HEK293T (cell line): ENCODE measurements around the gene FBXL19.

Source experiments
- CTCF ChIA-PET: fragments of 350-600 bp; formaldehyde crosslinking; extraction: SDS; loops from one replicate; lab custom pipeline; 2021; ENCODE audit warnings: antibody characterized with exemption, inconsistent platforms; lab: Yijun Ruan, JAX
- POLR2A ChIA-PET: fragments of 350-600 bp; formaldehyde crosslinking; extraction: SDS; loops from one replicate; lab custom pipeline; 2020; ENCODE audit warnings: antibody characterized with exemption, inconsistent platforms; lab: Yijun Ruan, JAX
- DNase-seq: peaks from one replicate; pipeline ENCODE4 v3.0.0; 2012; ENCODE audit warnings: mixed read lengths; ENCODE audit errors: extremely low spot score
- ARNT ChIP-seq: fragments of 450-650 bp; IDR thresholded peaks from 2 replicates; pipeline ENCODE4 v1.6.1; 2017; ENCODE audit warnings: mild to moderate bottlenecking
- BHLHE40 ChIP-seq: fragments of 450-650 bp; IDR thresholded peaks from 2 replicates; pipeline ENCODE4 v1.6.1; 2016; ENCODE audit warnings: mild to moderate bottlenecking, moderate library complexity, borderline replicate concordance
- CTBP1 ChIP-seq: fragments of 450-650 bp; IDR thresholded peaks from 2 replicates; pipeline ENCODE4 v1.6.1; 2016; ENCODE audit warnings: borderline replicate concordance
- ELF4 ChIP-seq: fragments of 450-650 bp; IDR thresholded peaks from 2 replicates; pipeline ENCODE4 v1.6.1; 2017; ENCODE audit warnings: antibody characterized with exemption
- FOXA1 ChIP-seq: fragments of 450-650 bp; IDR thresholded peaks from 2 replicates; pipeline ENCODE4 v1.6.1; 2016; ENCODE audit warnings: mild to moderate bottlenecking
- FOXK2 ChIP-seq: fragments of 450-650 bp; IDR thresholded peaks from 2 replicates; pipeline ENCODE4 v1.6.1; 2016; ENCODE audit warnings: mild to moderate bottlenecking
- FOXM1 ChIP-seq: fragments of 450-650 bp; IDR thresholded peaks from 2 replicates; pipeline ENCODE4 v1.6.1; 2017; ENCODE audit warnings: mild to moderate bottlenecking, borderline replicate concordance
- HDGF ChIP-seq: fragments of 450-650 bp; IDR thresholded peaks from 2 replicates; pipeline ENCODE4 v1.6.1; 2017; ENCODE audit warnings: antibody characterized with exemption, borderline replicate concordance
- L3MBTL2 ChIP-seq: fragments of 450-650 bp; conservative IDR thresholded peaks from 2 replicates; pipeline ENCODE4 v1.6.1; 2016; ENCODE audit warnings: mild to moderate bottlenecking
- LEF1 ChIP-seq: fragments of 450-650 bp; IDR thresholded peaks from 2 replicates; pipeline ENCODE4 v1.6.1; 2017; ENCODE audit warnings: mild to moderate bottlenecking, borderline replicate concordance
- NFRKB ChIP-seq: fragments of 450-650 bp; IDR thresholded peaks from 2 replicates; pipeline ENCODE4 v1.6.1; 2016; ENCODE audit warnings: mild to moderate bottlenecking, moderate library complexity
- PKNOX1 ChIP-seq: fragments of 450-650 bp; IDR thresholded peaks from 2 replicates; pipeline ENCODE4 v1.6.1; 2016
- SP1 ChIP-seq: fragments of 450-650 bp; IDR thresholded peaks from 2 replicates; pipeline ENCODE4 v1.6.1; 2017
- SUZ12 ChIP-seq: fragments of 450-650 bp; IDR thresholded peaks from 2 replicates; pipeline ENCODE4 v1.6.1; 2016; ENCODE audit warnings: mild to moderate bottlenecking
- TARDBP ChIP-seq: fragments of 450-650 bp; IDR thresholded peaks from 2 replicates; pipeline ENCODE4 v1.6.1; 2016
- ZNF384 ChIP-seq: fragments of 450-650 bp; IDR thresholded peaks from 2 replicates; pipeline ENCODE4 v1.6.1; 2016

FBXL19 gene

GRCh38 chr16:30948667-30949649 lies 25.6 kb downstream of the FBXL19 start, which contains the start of gene ORAI3:
ORAI3 (plus strand) TSS chr16:30949068; CDS start chr16:30949290, 222 bp downstream.
- ChIA-PET CTCF (interaction anchor here (0.5 to 1.4 kb wide), 4 partner anchors 22 to 1136 kb away, joined by 3 to 6 read pairs (median 3); partner anchors contain the start of gene HSD3B7), POLR2A (interaction anchor here (0.8 kb wide), 1 partner anchor 21 kb away, joined by 3 read pairs; no protein-coding TSS in a partner anchor)
- peak; percentile 69 for DNase-seq
- no peak for TF ChIP-seq SP1
- TF ChIP-seq BHLHE40 = no peak
- TF ChIP-seq L3MBTL2 = no peak
- no peak for TF ChIP-seq SUZ12
- 0 out of 2 replicates have a peak, but pooled peaks have one; percentile 11 for TF ChIP-seq FOXM1
- TF ChIP-seq LEF1 = 0 out of 2 replicates have a peak, but pooled peaks have one; percentile 48

GRCh38 chr16:30949650-30950515 lies 26.5 kb downstream of the FBXL19 start:
- ChIA-PET POLR2A (interaction anchor here (0.9 to 1.1 kb wide), 2 partner anchors 1051 to 1144 kb away, joined by 3 read pairs; partner anchors contain the start of genes MAZ and SEZ6L2), CTCF (interaction anchor here (0.5 to 1.4 kb wide), 5 partner anchors 15 to 1137 kb away, joined by 3 to 6 read pairs (median 3); partner anchors contain the start of gene HSD3B7)
- TF ChIP-seq SP1 = no peak
- no peak for TF ChIP-seq BHLHE40
- TF ChIP-seq L3MBTL2 = no peak
- TF ChIP-seq SUZ12 = no peak
- no peak for TF ChIP-seq NFRKB
- no peak for TF ChIP-seq ZNF384
- no peak for TF ChIP-seq FOXM1
- no peak for TF ChIP-seq CTBP1
- TF ChIP-seq FOXA1 = no peak
- no peak for TF ChIP-seq ELF4
- TF ChIP-seq TARDBP = no peak
- TF ChIP-seq FOXK2 = no peak
- TF ChIP-seq LEF1 = no peak
- TF ChIP-seq PKNOX1 = no peak
- no peak for TF ChIP-seq HDGF
- no peak for TF ChIP-seq ARNT
- DNase-seq = no peak

GRCh38 chr16:30950516-30951065 lies 27.2 kb downstream of the FBXL19 start:
- DNase-seq = no peak
- CTCF ChIA-PET = interaction anchor here (0.9 to 1.4 kb wide), 2 partner anchors 15 to 106 kb away, joined by 3 to 4 read pairs; no protein-coding TSS in a partner anchor
- no peak for TF ChIP-seq BHLHE40
- TF ChIP-seq ARNT = no peak
- TF ChIP-seq SP1 = no peak
- TF ChIP-seq ELF4 = no peak
- no peak for TF ChIP-seq L3MBTL2
- TF ChIP-seq LEF1 = no peak
- no peak for TF ChIP-seq CTBP1
- POLR2A ChIA-PET = interaction anchor here (0.9 to 1.1 kb wide), 2 partner anchors 1051 to 1144 kb away, joined by 3 read pairs; partner anchors contain the start of genes MAZ and SEZ6L2

GRCh38 chr16:30951193-30951592 lies 27.8 kb downstream of the FBXL19 start:
- CTCF ChIA-PET = interaction anchor here (1.1 kb wide), 1 partner anchor 9 kb away, joined by 4 read pairs; no protein-coding TSS in a partner anchor
- POLR2A ChIA-PET = no interaction called here

GRCh38 chr16:30951750-30952149 lies 28.4 kb downstream of the FBXL19 start:
- CTCF ChIA-PET = interaction anchor here (0.6 to 1.1 kb wide), 2 partner anchors 10 to 33 kb away, joined by 3 to 4 read pairs; no protein-coding TSS in a partner anchor
- POLR2A ChIA-PET = interaction anchor here (2.5 kb wide), 1 partner anchor 228 kb away, joined by 7 read pairs; the partner anchor contains the start of gene FUS
- TF ChIP-seq BHLHE40 (no peak), HDGF (no peak), FOXK2 (no peak), NFRKB (no peak), ARNT (no peak), LEF1 (no peak), TARDBP (no peak), PKNOX1 (no peak), CTBP1 (no peak), SUZ12 (no peak), FOXM1 (no peak), ELF4 (no peak)

More at GRCh38 chr16:30951193-30951592, 27.8 kb downstream of the FBXL19 start:
- DNase-seq = no peak
- TF ChIP-seq PKNOX1 = no peak

More at GRCh38 chr16:30951750-30952149, 28.4 kb downstream of the FBXL19 start:
- no peak for DNase-seq
